Stomach (tissue), 9 donors: Measurements from ENCODE around the gene NAA20. TPM values are rescaled to one million over a fixed set of nuclear protein-coding genes. Genes with fewer than 3 reads are reported as not detected.

Experiments used
- DNase-seq, 2 donors: peaks; one replicate each; pipeline versions ENCODE4 v3.0.0 to v3.0.0-alpha.2; 2013 to 2019
- H3K27ac ChIP-seq, 5 donors: fragments of 200-600 bp in 4 of 5; sonication (generic) in 4 of 5; one replicate each; pipeline ENCODE4 v1.5.1; 2013 to 2019; ENCODE audit warnings: mild to moderate bottlenecking in 1 of 5, moderate library complexity in 1 of 5
- H3K27me3 ChIP-seq, 3 donors: fragments of 200-600 bp; sonication (generic); one replicate each; pipeline ENCODE4 v1.5.1; 2017 to 2019; ENCODE audit warnings: mixed run types in 1 of 3
- H3K36me3 ChIP-seq, 4 donors: fragments of 200-600 bp; sonication (generic); 1 replicate in 3 of 4; 2 replicates in 1 of 4; pipeline ENCODE4 v1.5.1; 2016 to 2019
- H3K4me1 ChIP-seq, 4 donors: fragments of 200-600 bp; sonication (generic); one replicate each; pipeline ENCODE4 v1.5.1; 2016 to 2019
- H3K4me3 ChIP-seq, 4 donors: fragments of 200-600 bp; sonication (generic) in 3 of 4; one replicate each; pipeline ENCODE4 v1.5.1; 2016 to 2019; ENCODE audit warnings: mild to moderate bottlenecking in 1 of 4
- H3K9me3 ChIP-seq, 4 donors: fragments of 200-600 bp; sonication (generic); one replicate each; pipeline ENCODE4 v1.5.1; 2016 to 2019
- EP300 ChIP-seq: sonication (generic); formaldehyde crosslinking; IDR thresholded peaks from one replicate; pipeline ENCODE4 v1.6.1; 2017; ENCODE audit warnings: antibody characterized with exemption
- POLR2A ChIP-seq, 4 donors: fragments of 450-650 bp; IDR thresholded peaks; one replicate each; pipeline ENCODE4 v1.6.1; 2016; ENCODE audit warnings: antibody characterized with exemption in 4 of 4, control low read depth in 2 of 4, mild to moderate bottlenecking in 1 of 4, moderate library complexity in 1 of 4
- POLR2AphosphoS5 ChIP-seq, 3 donors: sonication (generic); formaldehyde crosslinking; IDR thresholded peaks; one replicate each; pipeline ENCODE4 v1.6.1; 2016; ENCODE audit warnings: antibody characterized with exemption in 3 of 3
- WGBS, 5 donors: extraction: QIAGEN DNeasy Blood & Tissue Kit in 3 of 5; methylation state at CpG; one replicate each; pipeline versions ENCODE4 v1.1.5 to v1.1.7; 2013 to 2018; 5-methylcytosine and 5-hydroxymethylcytosine counted together
- intact Hi-C: fragments of 100-400 bp; cut with DNase I; formaldehyde crosslinking; loops from one replicate; pipeline ENCODE4 v1.15.1; 2023; ENCODE audit warnings: low total_unique reads
- polyA plus RNA-seq, 3 donors: library from polyadenylated mRNA; stranded (reverse); fragments of 200-250 nt; gene quantifications; one replicate each; pipeline ENCODE4 v1.2.3, GENCODE V29; 2013
- total RNA-seq, 5 donors: library from RNA; depleted of rRNA; stranded (reverse); fragments of >200 nt; gene quantifications; one replicate each; pipeline versions ENCODE4 v1.1.0 to v1.2.3, GENCODE V29; 2014 to 2016
- TF ChIP-seq, protein P1 (sequence below), 7 experiments: fragments of 450-650 bp in 4 of 7; fragments of 200-600 bp in 3 of 7; sonication (generic) in 3 of 7; IDR thresholded peaks; one replicate each; pipeline ENCODE4 v1.5.1; 2016 to 2019; ENCODE audit warnings: antibody characterized with exemption in 7 of 7, control low read depth in 2 of 7, mild to moderate bottlenecking in 1 of 7
- donor health status: healthy with polysubstance abuse.
- donor health status: Bipolar disorder and iron deficiency.
- donor health status: healthy.

Gene NAA20
- total and polyA plus RNA-seq, 8 donors: 7.1 to 114 (median 46.8) TPM; not detected in 1

GRCh38 chr20:20075032-20075431 is 57.9 kb downstream of the NAA20 start:
- TF ChIP-seq EP300 (no peak), POLR2AphosphoS5 (IDR thresholded peaks at IDR 0.05) (no peak), POLR2A (IDR thresholded peaks at IDR 0.05) (no peak)
- TF ChIP-seq, protein P1, sequence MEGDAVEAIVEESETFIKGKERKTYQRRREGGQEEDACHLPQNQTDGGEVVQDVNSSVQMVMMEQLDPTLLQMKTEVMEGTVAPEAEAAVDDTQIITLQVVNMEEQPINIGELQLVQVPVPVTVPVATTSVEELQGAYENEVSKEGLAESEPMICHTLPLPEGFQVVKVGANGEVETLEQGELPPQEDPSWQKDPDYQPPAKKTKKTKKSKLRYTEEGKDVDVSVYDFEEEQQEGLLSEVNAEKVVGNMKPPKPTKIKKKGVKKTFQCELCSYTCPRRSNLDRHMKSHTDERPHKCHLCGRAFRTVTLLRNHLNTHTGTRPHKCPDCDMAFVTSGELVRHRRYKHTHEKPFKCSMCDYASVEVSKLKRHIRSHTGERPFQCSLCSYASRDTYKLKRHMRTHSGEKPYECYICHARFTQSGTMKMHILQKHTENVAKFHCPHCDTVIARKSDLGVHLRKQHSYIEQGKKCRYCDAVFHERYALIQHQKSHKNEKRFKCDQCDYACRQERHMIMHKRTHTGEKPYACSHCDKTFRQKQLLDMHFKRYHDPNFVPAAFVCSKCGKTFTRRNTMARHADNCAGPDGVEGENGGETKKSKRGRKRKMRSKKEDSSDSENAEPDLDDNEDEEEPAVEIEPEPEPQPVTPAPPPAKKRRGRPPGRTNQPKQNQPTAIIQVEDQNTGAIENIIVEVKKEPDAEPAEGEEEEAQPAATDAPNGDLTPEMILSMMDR (IDR thresholded peaks at IDR 0.05): no peak
- H3K4me3 ChIP-seq: no peak overlapping the region
- peaks cover 0 to 18% (median 0%) of the 10 kb centered on the region in 3 donors for H3K27me3 ChIP-seq
- peaks cover 0 to 7% (median 0%) of the 10 kb centered on the region in 4 donors for H3K4me1 ChIP-seq
- DNase-seq: no peak
- intact Hi-C loops: no loop called here
- no peaks in the 10 kb centered on the region for H3K9me3 ChIP-seq
- H3K27ac ChIP-seq: no peak overlapping the region
- WGBS, 5 donors: 77 to 87% (median 83%) methylated on average over 4 of the region's 4 CpGs
- H3K36me3 ChIP-seq: no peaks in the 10 kb centered on the region

GRCh38 chr20:20076297-20077065 is 59.3 kb downstream of the NAA20 start:
- TF ChIP-seq, protein P1 (IDR thresholded peaks at IDR 0.05): no peak
- TF ChIP-seq POLR2AphosphoS5 (IDR thresholded peaks at IDR 0.05): no peak
- TF ChIP-seq POLR2A (IDR thresholded peaks at IDR 0.05): no peak
- no peak for TF ChIP-seq EP300
- intact Hi-C loops: no loop called here
- no peaks in the 10 kb centered on the region for H3K9me3 ChIP-seq
- peaks cover 0 to 7% (median 0%) of the 10 kb centered on the region in 4 donors for H3K4me1 ChIP-seq
- H3K4me3 ChIP-seq: no peak overlapping the region
- WGBS, 5 donors: 81 to 87% (median 82%) methylated on average over 7 to 9 of the region's 9 CpGs
- H3K27me3 ChIP-seq: peaks cover 0 to 28% (median 0%) of the 10 kb centered on the region in 3 donors
- DNase-seq: no peak
- no peaks in the 10 kb centered on the region for H3K36me3 ChIP-seq
- no peak overlapping the region for H3K27ac ChIP-seq

DNA sequence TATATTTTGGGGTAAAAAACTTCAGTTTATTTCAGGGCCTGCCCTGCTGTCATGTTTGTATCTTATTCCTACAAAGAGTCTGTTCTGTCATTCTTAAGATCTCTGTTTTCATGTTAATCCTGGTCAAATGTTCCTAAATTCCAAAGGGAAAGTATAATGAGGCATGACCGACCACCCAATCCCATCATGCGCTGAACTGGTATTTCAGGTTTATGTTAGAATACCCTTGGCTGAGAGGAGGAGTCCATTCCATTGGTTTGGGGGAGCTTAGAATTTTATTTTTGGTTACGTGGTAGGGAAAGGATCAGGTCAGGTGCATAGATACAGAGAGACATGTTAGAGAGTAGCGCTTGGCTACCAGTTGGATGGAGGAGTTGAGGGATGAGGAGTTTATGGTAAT is 60.9 kb downstream of the NAA20 start:
- TF ChIP-seq EP300 (no peak), POLR2AphosphoS5 (IDR thresholded peaks at IDR 0.05) (no peak), POLR2A (IDR thresholded peaks at IDR 0.05) (no peak)
- TF ChIP-seq, protein P1 (IDR thresholded peaks at IDR 0.05): no peak
- peaks cover 0 to 7% (median 0%) of the 10 kb centered on the region in 4 donors for H3K4me1 ChIP-seq
- H3K36me3 ChIP-seq: no peaks in the 10 kb centered on the region
- no peak for DNase-seq
- intact Hi-C loops: no loop called here
- WGBS, 5 donors: 84 to 98% (median 88%) methylated on average over 4 of the region's 4 CpGs
- H3K9me3 ChIP-seq: no peaks in the 10 kb centered on the region
- H3K27me3 ChIP-seq: peaks cover 0 to 32% (median 0%) of the 10 kb centered on the region in 3 donors
- H3K4me3 ChIP-seq: no peak overlapping the region
- H3K27ac ChIP-seq: no peak overlapping the region

GRCh38 chr20:20079102-20079784 is 62.1 kb downstream of the NAA20 start:
- DNase-seq: peak in 1 of 2 donors; percentile 35
- H3K27ac ChIP-seq: no peak overlapping the region
- intact Hi-C loops: no loop called here
- 23 to 36% (median 26%) methylated on average over 5 of the region's 5 CpGs for WGBS, 5 donors
- no peak for TF ChIP-seq EP300
- no peak for TF ChIP-seq POLR2A (IDR thresholded peaks at IDR 0.05)
- TF ChIP-seq POLR2AphosphoS5 (IDR thresholded peaks at IDR 0.05): no peak
- TF ChIP-seq, protein P1 (IDR thresholded peaks at IDR 0.05): no peak
- no peak overlapping the region for H3K4me3 ChIP-seq
- no peaks in the 10 kb centered on the region for H3K36me3 ChIP-seq
- H3K27me3 ChIP-seq: peaks cover 0 to 28% (median 0%) of the 10 kb centered on the region in 3 donors
- no peaks in the 10 kb centered on the region for H3K9me3 ChIP-seq
- H3K4me1 ChIP-seq: peaks cover 0 to 10% (median 3%) of the 10 kb centered on the region in 4 donors

Other genes starting within 250 kb of the NAA20 start
- gene CRNKL1, start 35.1 kb downstream of the NAA20 start, total RNA-seq: 10 to 100 TPM; 16.5 to 43.2 (median 32.9) TPM
- gene CRNKL1, start 35.1 kb downstream of the NAA20 start, polyA plus RNA-seq: 10 to 100 TPM in 1 of 3 donors, 1 to 10 TPM in 2; 7.3 to 17.3 (median 9.9) TPM
- not detected for gene CFAP61, start 35.2 kb downstream of the NAA20 start, total RNA-seq
- not detected for gene CFAP61, start 35.2 kb downstream of the NAA20 start, polyA plus RNA-seq